ENCODE data around the gene SLC2A5.

Gene SLC2A5

DNA sequence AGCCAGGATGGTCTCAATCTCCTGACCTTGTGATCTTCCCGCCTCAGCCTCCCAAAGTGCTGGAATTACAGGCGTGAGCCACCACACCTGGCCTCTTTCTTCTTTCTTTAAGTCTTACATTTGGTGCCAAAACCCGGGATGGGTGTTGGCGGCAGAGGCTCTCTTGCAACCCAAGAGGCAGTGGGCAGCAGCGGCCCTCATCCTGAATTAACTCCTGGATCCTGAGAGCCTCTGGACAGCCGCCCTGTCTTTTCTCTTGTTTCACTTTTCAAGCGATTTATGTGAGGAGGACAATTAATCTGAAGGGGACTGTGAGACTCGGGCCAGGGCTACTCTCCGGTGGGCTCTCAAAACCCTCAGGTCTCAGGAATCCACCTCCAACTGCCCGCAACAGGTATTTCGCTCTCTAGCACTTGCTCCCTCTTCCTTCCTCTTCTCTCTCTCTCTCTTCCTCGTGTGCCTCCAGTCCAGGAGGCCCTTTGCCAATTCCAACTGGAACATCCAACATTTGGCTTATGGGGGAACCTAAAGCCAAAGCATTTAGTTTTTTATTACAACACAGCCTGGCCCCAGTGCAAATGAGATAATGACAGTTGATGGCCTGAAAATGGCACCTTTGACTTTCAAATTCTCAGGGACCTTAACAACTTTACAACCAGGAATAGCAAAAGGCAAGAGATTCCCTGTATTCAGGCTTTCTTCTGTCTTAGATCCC lies 18.1 kb upstream of the SLC2A5 start:
- DNase-seq, result no peak

DNA sequence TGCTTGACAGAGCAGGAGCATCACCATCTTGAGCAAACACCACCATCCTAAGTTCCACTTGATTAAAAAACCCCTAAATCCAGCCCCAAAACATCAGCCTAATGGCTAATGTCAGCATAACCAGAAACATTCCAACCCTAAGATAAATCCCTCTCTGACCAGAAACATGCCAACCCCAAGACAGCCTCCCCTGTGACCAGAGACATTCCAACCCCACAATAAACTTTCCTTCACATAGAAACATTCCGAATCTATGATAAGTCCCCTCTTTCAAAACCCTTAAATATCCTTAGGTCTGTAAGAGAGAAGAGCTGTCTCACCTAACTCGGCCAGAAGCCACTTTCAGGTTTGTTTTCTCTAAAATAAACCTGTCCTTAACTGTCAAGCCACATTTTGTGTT lies 17.4 kb upstream of the SLC2A5 start:
- no peak for DNase-seq

DNA sequence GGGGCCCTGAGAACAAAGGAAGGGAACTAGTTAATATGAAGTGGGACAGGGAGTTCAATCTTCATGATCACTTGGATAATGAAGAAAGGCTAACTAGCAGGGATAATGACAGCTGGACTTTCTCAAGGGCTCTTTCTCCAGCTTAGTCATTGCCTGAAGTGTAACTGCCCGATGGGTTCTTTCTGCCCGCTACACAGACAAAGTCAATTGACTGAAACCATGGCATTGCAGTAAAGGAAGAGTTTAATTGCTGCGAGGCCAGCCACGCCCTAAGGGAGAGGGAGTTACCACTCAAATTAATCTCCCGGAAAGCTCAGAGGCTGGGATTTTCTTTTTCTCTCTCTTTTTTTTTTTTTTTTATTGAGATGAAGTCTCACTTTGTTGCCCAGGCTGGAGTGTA lies 16.6 kb upstream of the SLC2A5 start:
- no peak for DNase-seq

DNA sequence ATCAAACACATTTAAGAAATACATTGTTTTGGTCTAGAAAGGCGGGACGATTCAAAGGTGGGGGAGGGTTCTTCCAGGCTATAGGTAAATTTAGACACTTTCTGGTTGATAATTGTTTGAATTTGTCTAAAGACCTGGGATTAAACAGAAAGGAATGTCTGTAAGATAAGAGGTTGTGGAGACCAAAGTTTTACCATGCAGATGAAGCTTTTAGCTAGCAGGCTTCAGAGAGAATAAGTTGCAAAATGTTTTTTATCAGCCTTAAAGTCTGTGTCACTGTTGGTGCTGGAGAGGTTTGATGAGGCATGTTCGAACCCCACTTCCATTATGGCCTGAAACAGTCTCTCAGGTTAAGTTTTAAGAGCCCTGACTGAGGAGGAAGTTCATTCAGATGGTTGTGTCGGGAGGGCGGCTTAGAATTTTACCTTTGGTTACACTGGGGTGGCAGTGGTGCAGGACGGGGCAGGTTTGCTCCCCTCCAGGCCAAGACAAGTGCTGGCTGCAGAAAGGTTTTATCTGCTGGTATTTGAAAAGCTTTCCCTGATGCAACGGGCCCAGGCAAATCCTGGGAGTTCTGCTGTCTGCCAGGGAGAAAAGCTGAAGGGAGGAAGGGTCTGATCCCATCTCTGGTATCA lies 16.0 kb upstream of the SLC2A5 start:
- no peak for DNase-seq

DNA sequence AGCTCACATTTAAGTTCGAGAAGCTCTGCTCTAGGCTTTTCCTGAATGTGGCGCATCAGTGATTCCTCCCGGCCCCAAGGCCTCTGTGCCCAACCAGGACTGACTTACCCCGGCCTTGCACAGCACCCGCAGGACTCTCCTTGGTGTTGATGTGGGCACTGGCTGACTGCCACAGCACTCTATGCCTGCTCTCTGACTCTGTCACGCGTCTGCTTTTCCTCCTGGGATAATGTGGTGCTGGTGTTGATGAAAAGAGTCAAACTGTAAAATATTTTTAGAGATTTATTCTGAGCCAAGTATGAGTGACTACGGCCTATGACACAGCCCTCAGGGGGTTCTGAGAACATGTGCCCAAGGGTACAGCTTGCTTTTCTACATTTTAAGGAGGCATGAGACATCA lies 15.5 kb upstream of the SLC2A5 start:
- no peak for DNase-seq

DNA sequence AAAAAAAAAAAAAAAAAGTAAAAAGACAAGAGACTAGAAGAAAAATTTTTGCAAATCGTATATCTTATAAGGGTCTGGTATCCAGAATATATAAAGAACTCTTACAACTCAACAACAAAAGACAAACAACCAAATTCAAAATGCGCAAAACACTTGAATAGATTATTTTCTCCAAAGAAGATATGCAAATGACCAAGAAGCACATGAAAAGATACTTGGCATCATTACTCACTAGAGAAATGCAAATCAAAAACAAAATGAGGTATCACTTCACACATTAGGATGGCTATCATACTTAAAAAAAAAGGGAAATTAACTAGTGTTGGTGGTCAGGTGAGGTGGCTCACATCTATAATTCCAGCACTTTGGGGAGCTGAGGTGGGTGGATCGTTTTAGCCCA lies 12.0 kb upstream of the SLC2A5 start:
- DNase-seq, result no peak

- DNase-seq, result no peak
These were observed 11.4 kb upstream of the SLC2A5 start for GRCh38 chr1:9080705-9081291.

DNA sequence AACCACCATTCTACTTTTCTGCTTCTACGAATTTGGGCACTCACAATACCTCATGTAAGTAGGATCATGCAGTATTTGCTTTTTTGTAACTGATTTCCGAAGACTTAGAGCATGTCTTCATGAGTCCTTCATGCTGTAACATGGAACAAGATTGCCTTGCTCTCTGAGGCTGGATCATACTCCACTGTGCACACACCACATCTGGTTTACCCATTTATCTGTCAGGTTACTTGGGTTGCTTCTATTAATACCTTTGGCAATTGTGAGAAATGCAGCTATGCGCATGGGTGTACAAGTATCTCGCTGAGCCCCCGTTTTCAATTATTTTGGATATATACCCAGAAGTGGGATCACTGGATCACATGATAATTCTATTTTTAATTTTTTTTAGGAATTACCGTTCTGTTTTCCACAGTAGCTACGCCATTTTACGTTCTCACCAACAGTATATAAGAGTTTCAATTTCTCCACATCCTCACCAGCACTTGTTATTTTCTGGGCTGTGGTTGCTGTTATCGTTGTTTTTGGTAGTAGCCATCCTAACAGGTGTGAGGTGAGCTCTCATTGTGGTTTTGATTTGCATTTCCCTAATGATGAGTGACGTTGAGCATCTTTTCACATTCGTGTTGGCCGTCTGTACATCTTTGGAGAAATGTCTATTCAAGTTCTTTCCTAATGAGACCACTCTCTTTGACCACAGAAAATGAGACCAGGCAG lies 10.7 kb upstream of the SLC2A5 start:
- DNase-seq, result no peak

DNA sequence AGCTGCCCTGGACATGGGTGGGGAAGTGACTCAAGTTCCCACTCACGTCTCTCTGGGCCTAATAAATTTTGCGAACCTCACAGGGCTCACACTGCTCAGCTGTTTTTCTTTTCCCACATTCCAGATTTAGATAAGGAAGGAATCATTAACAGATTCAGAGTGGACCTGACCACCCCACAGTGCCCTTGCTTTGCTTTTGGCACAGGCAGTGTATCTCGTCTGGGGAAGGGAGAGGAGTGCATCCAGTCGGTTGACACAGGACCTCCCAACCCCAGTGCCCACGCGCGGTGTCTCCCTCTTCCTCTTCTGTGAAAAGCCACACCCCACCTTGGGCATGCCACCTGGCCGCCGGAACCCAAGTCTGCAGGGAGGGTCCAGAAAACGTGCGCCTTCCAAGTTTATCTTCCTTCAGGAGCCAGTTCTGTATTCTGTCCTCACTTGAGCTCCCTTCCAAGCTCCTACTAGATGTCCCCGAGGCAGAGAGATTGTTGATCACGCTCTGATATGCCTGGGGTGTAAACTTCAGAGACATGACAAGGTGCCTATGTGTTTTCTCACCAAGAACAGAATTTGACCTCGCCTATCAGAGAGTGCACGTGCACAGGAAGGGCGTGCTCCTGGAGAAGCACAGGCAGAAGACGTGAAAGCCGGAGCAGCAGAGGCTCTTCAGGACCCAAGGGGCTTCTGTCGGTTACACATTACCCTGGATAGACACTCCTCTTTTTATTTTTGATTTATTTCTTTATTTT lies 9.5 kb upstream of the SLC2A5 start:
- DNase-seq, result no peak

- DNase-seq, result no peak
These were observed 8.7 kb upstream of the SLC2A5 start for GRCh38 chr1:9078015-9078751.

- no peak for DNase-seq
These were observed 5.6 kb upstream of the SLC2A5 start for GRCh38 chr1:9075022-9075421.

- no peak for DNase-seq
These were observed 3.7 kb upstream of the SLC2A5 start for GRCh38 chr1:9073143-9073542.

DNA sequence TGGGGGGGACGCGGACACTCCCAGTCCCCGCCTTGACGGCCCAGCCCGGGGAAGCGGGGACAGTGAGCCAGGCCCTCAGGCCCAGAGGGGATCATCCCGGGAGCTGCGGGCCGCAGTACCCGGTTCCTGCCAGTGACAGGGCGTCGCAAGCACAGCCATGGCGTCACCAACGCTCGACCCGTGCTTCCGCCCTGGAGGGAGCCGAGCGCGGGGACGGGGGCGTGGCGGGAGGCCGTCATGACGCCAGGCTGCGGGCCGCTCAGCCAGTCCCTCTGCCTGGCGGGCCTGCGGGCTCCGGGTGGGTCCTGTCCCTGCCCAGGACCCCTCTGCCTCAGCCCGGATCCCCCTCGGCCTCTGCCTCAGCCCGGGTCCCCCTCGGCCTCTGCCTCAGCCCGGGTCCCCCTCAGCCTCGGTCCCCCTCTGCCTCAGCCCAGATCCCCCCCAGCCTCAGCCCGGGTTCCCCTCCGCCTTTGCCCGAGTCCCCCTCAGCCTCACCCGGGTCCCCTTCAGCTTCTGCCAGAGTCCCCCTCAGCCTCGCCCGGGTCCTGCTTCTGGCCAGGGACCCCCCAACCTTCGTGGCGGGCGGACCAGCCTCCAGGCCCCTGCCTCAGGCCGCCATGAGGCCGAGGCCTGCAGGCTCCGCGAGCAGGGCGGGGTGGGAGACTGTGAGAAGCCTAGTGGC lies 2.3 kb upstream of the SLC2A5 start:
- no peak for DNase-seq

GRCh38 chr1:9070486-9070885 lies 1.1 kb upstream of the SLC2A5 start:
- DNase-seq, result no peak

DNA sequence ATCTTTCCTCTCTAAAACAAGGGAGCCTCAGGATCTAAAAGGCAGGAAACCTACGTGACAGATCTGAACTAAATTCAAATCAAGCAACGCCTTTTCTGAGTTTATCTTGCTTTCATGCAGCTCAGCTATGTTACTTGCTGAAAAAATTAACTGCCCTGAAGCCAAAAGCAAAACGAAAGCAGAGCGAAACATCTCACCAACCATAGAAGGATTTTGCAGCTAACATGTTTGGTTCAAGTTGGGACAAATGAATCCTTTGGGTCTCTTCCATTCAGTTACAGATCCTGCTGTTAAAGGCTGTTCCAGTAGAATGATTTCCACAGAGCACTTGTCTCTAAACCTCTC lies 482 bp downstream of the SLC2A5 start:
- DNase-seq, result no peak

GRCh38 chr1:9066945-9067807 lies 2.3 kb downstream of the SLC2A5 start:
- no peak for DNase-seq

DNA sequence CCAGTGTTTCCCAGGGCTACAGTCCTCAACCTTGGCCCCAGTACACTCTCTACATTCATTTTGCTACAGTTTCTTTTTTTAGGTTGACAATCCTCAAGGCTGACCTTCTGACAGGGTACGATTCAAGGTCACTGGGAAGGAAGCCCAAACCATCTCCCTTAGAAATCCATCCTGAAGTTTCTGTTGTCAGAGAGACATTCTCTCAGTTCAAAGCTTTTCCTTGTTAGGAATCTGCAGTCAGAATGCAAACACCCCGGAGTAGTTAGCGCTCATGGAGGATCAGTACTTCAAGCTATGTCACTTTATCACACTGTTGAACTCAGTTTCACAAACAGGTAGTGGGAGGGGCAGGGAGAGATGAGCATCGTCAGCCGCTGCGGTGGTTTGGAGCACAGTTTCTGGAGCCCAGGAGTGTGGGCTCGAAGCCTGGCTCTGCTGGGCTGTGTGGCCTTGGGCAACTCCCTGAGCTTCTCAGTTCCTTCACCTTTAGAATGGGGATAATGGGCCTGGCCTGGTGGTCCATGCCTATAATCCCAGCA lies 4.2 kb downstream of the SLC2A5 start:
- no peak for DNase-seq

DNA sequence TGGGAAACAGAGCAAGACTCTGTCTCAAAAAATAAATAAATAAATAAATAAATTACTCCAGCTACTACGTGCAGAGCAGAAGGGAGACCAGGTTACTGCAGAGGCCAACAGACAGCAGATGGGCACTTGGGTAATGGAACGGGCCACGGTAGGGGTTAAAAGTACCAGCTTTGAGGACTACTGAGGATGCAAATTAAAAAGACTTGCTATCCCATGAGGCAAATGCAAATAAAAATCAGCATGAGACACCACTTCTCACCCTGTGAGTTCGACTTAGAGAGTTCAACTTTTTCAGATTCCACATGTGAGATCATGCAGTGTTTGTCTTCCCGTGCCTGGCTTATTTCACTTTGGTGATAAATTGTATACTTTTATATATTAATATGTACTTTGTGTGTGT lies 6.6 kb downstream of the SLC2A5 start:
- no peak for DNase-seq

DNA sequence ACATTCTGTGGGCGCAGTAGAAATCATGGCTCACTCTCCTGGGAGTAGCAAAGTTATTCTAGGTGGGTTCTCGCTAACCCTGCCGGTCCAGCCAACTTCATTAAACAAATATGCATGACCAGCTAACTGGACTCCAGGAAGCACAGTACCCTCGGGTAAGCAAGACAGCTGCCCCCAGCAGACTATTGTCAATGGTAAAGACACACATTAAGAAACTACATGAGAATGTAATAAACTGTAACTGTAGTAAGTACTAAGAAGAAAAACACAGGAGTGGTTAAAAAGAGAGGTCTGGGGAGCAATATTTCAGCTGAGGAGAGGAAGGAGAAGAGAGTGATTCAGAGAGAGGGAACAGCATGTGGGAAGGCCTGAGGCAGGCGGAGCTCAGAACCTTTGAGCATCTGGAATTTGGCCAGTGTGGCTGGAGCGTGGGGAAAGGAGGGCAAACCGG lies 7.4 kb downstream of the SLC2A5 start:
- no peak for DNase-seq

DNA sequence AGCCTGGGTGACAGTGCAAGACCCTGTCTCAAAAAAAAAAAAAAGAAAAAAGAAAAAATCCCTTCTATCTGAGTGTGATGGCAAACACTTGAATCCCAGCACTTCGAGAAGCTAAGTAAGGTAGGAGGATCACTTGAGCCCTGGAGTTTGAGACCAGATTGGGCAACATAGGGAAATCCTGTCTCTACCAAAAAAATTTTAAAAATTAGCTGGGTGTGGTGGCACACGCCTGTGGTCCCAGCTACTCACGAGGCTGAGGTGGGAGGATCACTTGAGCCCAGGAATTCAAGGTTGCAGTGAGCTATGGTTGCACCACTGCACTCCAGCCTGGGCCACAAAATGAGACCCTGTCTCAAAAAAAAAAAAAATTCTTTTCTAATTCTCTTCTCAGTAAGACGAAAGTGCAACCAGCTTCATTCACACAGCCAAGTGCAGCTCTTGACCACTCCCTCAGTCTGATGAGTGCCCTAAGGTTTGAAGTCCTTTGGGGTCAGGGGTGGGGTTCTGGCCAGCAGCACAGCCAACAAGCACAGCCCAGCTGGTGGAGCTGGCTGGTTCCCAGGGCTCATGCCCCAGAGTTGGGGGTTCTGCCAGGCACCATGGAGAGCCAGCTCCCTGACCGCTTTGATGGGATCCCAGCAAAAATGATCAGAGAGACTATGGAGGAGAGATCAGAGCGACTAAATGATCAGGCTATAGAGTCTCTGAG lies 8.0 kb downstream of the SLC2A5 start:
- no peak for DNase-seq

Data from activated naive CD4-positive, alpha-beta T cell (primary cell).